Kidney (tissue), 22 donors: ENCODE results near the gene PLPP3. TPM values are rescaled to one million over a fixed set of nuclear protein-coding genes. Genes with fewer than 3 reads are reported as not detected.

ENCODE experiments used
- DNase-seq, 5 donors: peaks; one replicate each; pipeline ENCODE4 v3.0.0-alpha.2; 2013 to 2020
- FAIRE-seq: peaks from 2 replicates; lab custom pipeline; 2012; peaks lifted over from hg19 to GRCh38; lab: Jason Lieb, UNC
- H3K27ac ChIP-seq, 2 donors: one replicate each; pipeline ENCODE4 v1.7.0; 2013; ENCODE audit warnings: low read depth in 2 of 2, low read length in 2 of 2, inconsistent platforms in 1 of 2
- H3K27me3 ChIP-seq: one replicate; pipeline ENCODE4 v1.7.1; 2013; ENCODE audit warnings: low read length, inconsistent platforms; ENCODE audit not compliant: control insufficient read depth, insufficient read depth
- H3K36me3 ChIP-seq, 3 donors: one replicate each; pipeline versions ENCODE4 v1.7.0 to v1.7.1; 2013; ENCODE audit warnings: low read length in 3 of 3, control low read depth in 1 of 3, inconsistent platforms in 1 of 3; ENCODE audit not compliant: insufficient read depth in 3 of 3, control insufficient read depth in 2 of 3
- H3K4me1 ChIP-seq, 3 donors: one replicate each; pipeline versions ENCODE4 v1.7.0 to v1.7.1; 2013; ENCODE audit warnings: low read length in 3 of 3, inconsistent platforms in 1 of 3, low read depth in 1 of 3; ENCODE audit not compliant: control insufficient read depth in 2 of 3, insufficient read depth in 2 of 3
- H3K4me3 ChIP-seq, 3 donors: one replicate each; pipeline versions ENCODE4 v1.7.0 to v1.8.1; 2013; ENCODE audit warnings: low read length in 3 of 3, control low read depth in 1 of 3, inconsistent platforms in 1 of 3
- H3K9ac ChIP-seq, 3 donors: one replicate each; pipeline versions ENCODE4 v1.7.0 to v1.7.1; 2013; ENCODE audit warnings: low read length in 3 of 3, control low read depth in 1 of 3, inconsistent platforms in 1 of 3
- H3K9me3 ChIP-seq, 3 donors: one replicate each; pipeline versions ENCODE4 v1.7.0 to v1.7.1; 2013; ENCODE audit warnings: low read length in 3 of 3, control low read depth in 1 of 3, inconsistent platforms in 1 of 3; ENCODE audit not compliant: control insufficient read depth in 2 of 3, insufficient read depth in 1 of 3
- intact Hi-C: fragments of 100-400 bp; cut with DNase I; formaldehyde crosslinking; loops from one replicate; pipeline ENCODE4 v1.11.1; 2022
- long read RNA-seq, 10 donors: library from polyadenylated mRNA in 1 of 10; unstranded in 1 of 10; transcript quantifications; one replicate each; pipeline ENCODE4 v2.0.0 and lab custom pipeline, GENCODE V29; 2021 to 2026
- polyA plus RNA-seq: library from polyadenylated mRNA; stranded (reverse); fragments of 350-450 nt; fragmentation: Illumina TruSeq; extraction: RNeasy Lipid Tissue Mini Kit (QIAGEN cat#74804); gene quantifications from one replicate; pipeline ENCODE4 v1.2.3, GENCODE V29; 2014; ENCODE audit warnings: low read depth, low replicate concordance; ENCODE audit not compliant: insufficient read depth
- total RNA-seq: library from RNA; stranded (reverse); fragmentation: NEBNext Ultra II Directional; extraction: Animal tissue kit (Norgen Biotek cat#: 25700); gene quantifications from one replicate; pipeline ENCODE4 v1.2.1, GENCODE V29; 2021
- TF ChIP-seq, protein P1 (sequence below): IDR thresholded peaks from 3 replicates; pipeline ENCODE4 v1.5.1; 2012; ENCODE audit warnings: mild to moderate bottlenecking, moderate library complexity, borderline replicate concordance; ENCODE audit not compliant: insufficient read depth; ENCODE audit errors: extremely low read depth
- donor health status: control.
- donor health status: control.
- donor health status: control.
- donor health status: control.
- donor health status: control.
- donor health status: DM: yes; HTN: yes; CAD: no.
- donor health status: Normal renal cell carcinoma (clear cell type).

PLPP3 gene
- total RNA-seq, result 107 TPM
- 100 TPM for polyA plus RNA-seq
- long read RNA-seq, donor 1, transcript PLPP3-201 (6 exons, 3,292 nt), result major isoform, 11 of 20 reads
- long read RNA-seq, donor 1, transcript PLPP3-202 (2 exons, 2,039 nt), result minor isoform, 9 of 20 reads
- long read RNA-seq, donor 1, partial matches to known transcripts, result 0 of 20 reads
- long read RNA-seq, donor 1, other reads (novel, unspliced or antisense), result 0 of 20 reads
- long read RNA-seq, donor 2, transcript PLPP3-201 (6 exons, 3,292 nt), result major isoform, 26 of 30 reads
- long read RNA-seq, donor 2, partial matches to known transcripts, result 0 of 30 reads
- long read RNA-seq, donor 2, other reads (novel, unspliced or antisense), result 0 of 30 reads
- long read RNA-seq, donor 3, transcript PLPP3-202 (2 exons, 2,039 nt), result minor isoform, 7 of 54 reads
- long read RNA-seq, donor 3, transcript PLPP3-201 (6 exons, 3,292 nt), result major isoform, 32 of 54 reads
- long read RNA-seq, donor 3, partial matches to known transcripts, result 10 of 54 reads
- long read RNA-seq, donor 3, other reads (novel, unspliced or antisense), result 5 of 54 reads
- long read RNA-seq, donor 4, transcript PLPP3-201 (6 exons, 3,292 nt), result major isoform, 27 of 29 reads
- long read RNA-seq, donor 4, partial matches to known transcripts, result 0 of 29 reads
- long read RNA-seq, donor 4, other reads (novel, unspliced or antisense), result 0 of 29 reads
- long read RNA-seq, donor 5, result 0 reads
- long read RNA-seq, donor 6, partial matches to known transcripts, result 0 of 6 reads
- long read RNA-seq, donor 6, other reads (novel, unspliced or antisense), result 0 of 6 reads
- long read RNA-seq, donor 7, transcript PLPP3-201 (6 exons, 3,292 nt), result major isoform, 50 of 75 reads
- long read RNA-seq, donor 7, partial matches to known transcripts, result 11 of 75 reads
- long read RNA-seq, donor 7, other reads (novel, unspliced or antisense), result 10 of 75 reads
- long read RNA-seq, donor 8, transcript PLPP3-201 (6 exons, 3,292 nt), result major isoform, 15 of 23 reads
- long read RNA-seq, donor 8, transcript PLPP3-202 (2 exons, 2,039 nt), result minor isoform, 8 of 23 reads
- long read RNA-seq, donor 8, partial matches to known transcripts, result 0 of 23 reads
- long read RNA-seq, donor 8, other reads (novel, unspliced or antisense), result 0 of 23 reads
- long read RNA-seq, donor 9, transcript PLPP3-201 (6 exons, 3,292 nt), result major isoform, 8 of 15 reads
- long read RNA-seq, donor 9, transcript PLPP3-202 (2 exons, 2,039 nt), result minor isoform, 7 of 15 reads
- long read RNA-seq, donor 9, partial matches to known transcripts, result 0 of 15 reads
- long read RNA-seq, donor 9, other reads (novel, unspliced or antisense), result 0 of 15 reads
- long read RNA-seq, donor 10, transcript PLPP3-201 (6 exons, 3,292 nt), result major isoform, 21 of 70 reads
- long read RNA-seq, donor 10, transcript PLPP3-202 (2 exons, 2,039 nt), result minor isoform, 11 of 70 reads
- long read RNA-seq, donor 10, partial matches to known transcripts, result 38 of 70 reads
- long read RNA-seq, donor 10, other reads (novel, unspliced or antisense), result 0 of 70 reads

DNA sequence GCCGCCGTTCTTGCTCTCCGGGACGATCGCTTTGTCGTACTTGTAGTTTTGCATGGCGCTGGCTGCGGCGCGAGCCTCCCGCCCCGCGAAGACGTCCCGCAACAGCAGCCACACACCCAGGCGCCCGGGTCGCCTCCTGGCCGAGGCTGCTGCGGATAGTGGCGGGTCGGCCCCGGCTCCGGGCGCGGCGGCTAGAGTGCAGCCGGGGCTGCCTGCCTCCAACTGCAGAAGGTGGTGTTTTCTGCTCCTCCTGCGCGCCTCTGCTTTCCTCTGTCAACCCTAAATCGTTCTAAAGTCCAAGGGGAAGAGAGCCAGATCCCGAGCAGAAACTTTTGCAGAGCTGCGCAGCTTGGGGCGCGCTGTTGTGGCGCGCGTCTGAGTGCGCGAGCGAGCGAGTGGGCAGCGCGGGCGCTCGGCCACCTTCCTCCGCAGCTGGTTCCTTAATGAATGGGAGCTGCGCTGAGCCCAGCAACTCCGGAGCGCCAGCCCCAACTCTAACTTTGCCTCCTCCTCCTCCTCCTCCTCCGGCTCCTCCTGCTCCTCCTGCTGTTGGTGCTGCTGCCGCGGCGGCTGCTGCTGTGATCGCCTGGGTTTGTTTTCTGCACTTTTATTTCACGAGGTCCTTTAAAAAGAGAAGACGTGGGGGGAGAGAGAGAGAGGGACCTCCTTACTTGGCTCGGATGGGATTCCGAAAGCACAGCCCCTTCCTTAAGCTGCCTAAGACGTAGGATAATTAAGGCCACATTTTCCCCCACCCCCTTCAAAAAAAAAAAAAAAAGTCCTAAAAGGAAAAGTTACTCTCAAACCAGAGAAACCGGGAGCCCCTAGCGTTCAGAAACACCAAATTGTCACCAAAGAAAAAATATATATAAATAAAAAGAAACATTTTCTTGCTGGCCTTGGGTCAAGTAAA lies at the start of gene PLPP3:
TSS of gene PLPP3 (minus strand) at position 601 of the 913 bp plus-strand sequence. CDS start at position 54, 547 bp downstream.
- FAIRE-seq (peak; percentile 84), DNase-seq (peak; percentile 92 to 96 (median 95))
- peak within 1 kb of the TSS; percentile 87 to 99 (median 97) for H3K4me3 ChIP-seq
- intact Hi-C loops, result no loop called here
- peaks cover 0 to 11% (median 9%) of the 10 kb centered on the region in 3 donors for H3K4me1 ChIP-seq
- peak within 1 kb of the TSS; percentile 66 to 97 (median 97) for H3K9ac ChIP-seq
- no peaks in the 10 kb centered on the region for H3K9me3 ChIP-seq
- H3K27ac ChIP-seq, result peak within 1 kb of the TSS; percentile 95 to 98
- TF ChIP-seq, protein P1, sequence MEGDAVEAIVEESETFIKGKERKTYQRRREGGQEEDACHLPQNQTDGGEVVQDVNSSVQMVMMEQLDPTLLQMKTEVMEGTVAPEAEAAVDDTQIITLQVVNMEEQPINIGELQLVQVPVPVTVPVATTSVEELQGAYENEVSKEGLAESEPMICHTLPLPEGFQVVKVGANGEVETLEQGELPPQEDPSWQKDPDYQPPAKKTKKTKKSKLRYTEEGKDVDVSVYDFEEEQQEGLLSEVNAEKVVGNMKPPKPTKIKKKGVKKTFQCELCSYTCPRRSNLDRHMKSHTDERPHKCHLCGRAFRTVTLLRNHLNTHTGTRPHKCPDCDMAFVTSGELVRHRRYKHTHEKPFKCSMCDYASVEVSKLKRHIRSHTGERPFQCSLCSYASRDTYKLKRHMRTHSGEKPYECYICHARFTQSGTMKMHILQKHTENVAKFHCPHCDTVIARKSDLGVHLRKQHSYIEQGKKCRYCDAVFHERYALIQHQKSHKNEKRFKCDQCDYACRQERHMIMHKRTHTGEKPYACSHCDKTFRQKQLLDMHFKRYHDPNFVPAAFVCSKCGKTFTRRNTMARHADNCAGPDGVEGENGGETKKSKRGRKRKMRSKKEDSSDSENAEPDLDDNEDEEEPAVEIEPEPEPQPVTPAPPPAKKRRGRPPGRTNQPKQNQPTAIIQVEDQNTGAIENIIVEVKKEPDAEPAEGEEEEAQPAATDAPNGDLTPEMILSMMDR, result peak; percentile 36
- no peaks in the 10 kb centered on the region for H3K36me3 ChIP-seq
- no peaks in the 10 kb centered on the region for H3K27me3 ChIP-seq

GRCh38 chr1:56627636-56628039 lies 48.3 kb upstream of the PLPP3 start:
- H3K9me3 ChIP-seq, result no peaks in the 10 kb centered on the region
- no peaks in the 10 kb centered on the region for H3K4me1 ChIP-seq
- intact Hi-C loops, result no loop called here
- H3K36me3 ChIP-seq, result no peaks in the 10 kb centered on the region
- TF ChIP-seq, protein P1, result no peak
- DNase-seq (no peak), FAIRE-seq (no peak)
- no peak overlapping the region for H3K9ac ChIP-seq
- H3K27me3 ChIP-seq, result no peaks in the 10 kb centered on the region
- H3K27ac ChIP-seq, result no peak overlapping the region
- H3K4me3 ChIP-seq, result no peak overlapping the region
